Activated T-helper 1 cell treated with anti-CD3 and anti-CD28 coated beads, Interleukin-12 subunit alpha, Interleukin-12 subunit beta, Interleukin-2, Interleukin-4 antibody, amounts not matched to agents 30 ng/mL and 10 ng/mL and 1 ng/mL, durations not matched to agents 14 hours and 24 hours and 36 hours (primary cell): Measurements from ENCODE around the gene CHST6. TPM values are rescaled to one million over a fixed set of nuclear protein-coding genes. Genes with fewer than 3 reads are reported as not detected.
"Not testable (repeated sequence)": the region's sequence is repeated elsewhere in the genome, so short reads cannot be mapped to it uniquely, and the experiment has no call there.

Experiments
- DNase-seq: peaks from one replicate; pipeline ENCODE4 v3.0.0; 2021; ENCODE audit warnings: low spot score
- H3K27ac Mint-ChIP-seq: one replicate; pipeline ENCODE4 v1.8.0; 2021; ENCODE audit warnings: mild to moderate bottlenecking, mixed read lengths
- H3K27me3 Mint-ChIP-seq: one replicate; pipeline ENCODE4 v1.8.0; 2022; ENCODE audit warnings: mild to moderate bottlenecking, moderate library complexity, mixed read lengths; ENCODE audit not compliant: insufficient read depth
- H3K36me3 Mint-ChIP-seq: one replicate; pipeline ENCODE4 v1.8.0; 2021; ENCODE audit warnings: low read depth, mixed read lengths
- H3K4me1 Mint-ChIP-seq: one replicate; pipeline ENCODE4 v1.8.0; 2021; ENCODE audit warnings: low read depth, mixed read lengths
- H3K4me3 Mint-ChIP-seq: one replicate; pipeline ENCODE4 v1.8.0; 2021; ENCODE audit warnings: mild to moderate bottlenecking, moderate library complexity, mixed read lengths
- H3K9me3 Mint-ChIP-seq: one replicate; pipeline ENCODE4 v1.8.0; 2021; ENCODE audit warnings: mixed read lengths
- intact Hi-C: fragments of 100-400 bp; cut with micrococcal nuclease; formaldehyde crosslinking; loops from one replicate; pipeline ENCODE4 v1.15.1; 2024
- total RNA-seq: library from RNA; stranded (reverse); gene quantifications from 2 replicates; pipeline ENCODE4 v1.2.3, GENCODE V29; 2022

CHST6 gene
- total RNA-seq, 1 donor from 2014 or later, result not detected

- no peak overlapping the region for H3K4me3 Mint-ChIP-seq
- H3K36me3 Mint-ChIP-seq, result no peaks in the 10 kb centered on the region
Observed at GRCh38 chr16:75478480-75479345, 16.5 kb downstream of the CHST6 start.

GRCh38 chr16:75477680-75478473, 17.4 kb downstream of the CHST6 start:
- Mint-ChIP-seq H3K4me1 (no peaks in the 10 kb centered on the region), H3K4me3 (no peak overlapping the region), H3K27me3 (peaks cover 2% of the 10 kb centered on the region), H3K27ac (no peak overlapping the region), H3K36me3 (no peaks in the 10 kb centered on the region), H3K9me3 (no peaks in the 10 kb centered on the region)
- DNase-seq, result no peak
- intact Hi-C loops, result no loop called here

More at GRCh38 chr16:75478480-75479345, 16.5 kb downstream of the CHST6 start:
- H3K27ac Mint-ChIP-seq, result no peak overlapping the region
- DNase-seq, result no peak
- H3K27me3 Mint-ChIP-seq, result peaks cover 2% of the 10 kb centered on the region
- intact Hi-C loops, result no loop called here
- no peaks in the 10 kb centered on the region for H3K4me1 Mint-ChIP-seq
- no peaks in the 10 kb centered on the region for H3K9me3 Mint-ChIP-seq

- intact Hi-C loops, result no loop called here
Observed at GRCh38 chr16:75476817-75477216, 18.4 kb downstream of the CHST6 start.

GRCh38 chr16:75475420-75475847, 19.8 kb downstream of the CHST6 start:
- no peak overlapping the region for H3K4me3 Mint-ChIP-seq
- intact Hi-C loops, result no loop called here

More at GRCh38 chr16:75476817-75477216, 18.4 kb downstream of the CHST6 start:
- H3K27ac Mint-ChIP-seq, result no peak overlapping the region
- H3K36me3 Mint-ChIP-seq, result no peaks in the 10 kb centered on the region
- no peak for DNase-seq
- H3K27me3 Mint-ChIP-seq, result peaks cover 2% of the 10 kb centered on the region
- H3K9me3 Mint-ChIP-seq, result no peaks in the 10 kb centered on the region
- no peak overlapping the region for H3K4me3 Mint-ChIP-seq
- no peaks in the 10 kb centered on the region for H3K4me1 Mint-ChIP-seq

GRCh38 chr16:75472908-75473877, 22.0 kb downstream of the CHST6 start:
- Mint-ChIP-seq H3K4me3 (no peak overlapping the region), H3K4me1 (no peaks in the 10 kb centered on the region), H3K27ac (no peak overlapping the region), H3K27me3 (peaks cover 2% of the 10 kb centered on the region), H3K9me3 (no peaks in the 10 kb centered on the region), H3K36me3 (no peaks in the 10 kb centered on the region)
- DNase-seq, result no peak
- intact Hi-C loops, result no loop called here

More at GRCh38 chr16:75475420-75475847, 19.8 kb downstream of the CHST6 start:
- Mint-ChIP-seq H3K27ac (no peak overlapping the region), H3K4me1 (no peaks in the 10 kb centered on the region), H3K9me3 (no peaks in the 10 kb centered on the region), H3K27me3 (peaks cover 2% of the 10 kb centered on the region), H3K36me3 (no peaks in the 10 kb centered on the region)
- DNase-seq, result no peak

GRCh38 chr16:75471723-75472633, 23.3 kb downstream of the CHST6 start:
- no peak for DNase-seq
- intact Hi-C loops, result loop anchor here (1.0 kb wide), 1 partner anchor 292 kb away; no protein-coding TSS in a partner anchor
- Mint-ChIP-seq H3K4me1 (no peaks in the 10 kb centered on the region), H3K27ac (no peak overlapping the region), H3K9me3 (no peaks in the 10 kb centered on the region), H3K36me3 (no peaks in the 10 kb centered on the region), H3K4me3 (no peak overlapping the region), H3K27me3 (peaks cover 5% of the 10 kb centered on the region)

GRCh38 chr16:75466760-75467159, 28.5 kb downstream of the CHST6 start:
- Mint-ChIP-seq H3K9me3 (no peaks in the 10 kb centered on the region), H3K36me3 (peaks cover 2% of the 10 kb centered on the region), H3K4me3 (no peak overlapping the region), H3K27me3 (peaks cover 7% of the 10 kb centered on the region), H3K27ac (no peak overlapping the region), H3K4me1 (peaks cover 27% of the 10 kb centered on the region)
- no peak for DNase-seq
- intact Hi-C loops, result loop anchor here (10.0 kb wide), 2 partner anchors 1172 to 1838 kb away; partner anchors contain the start of gene PSMD7

- H3K27me3 Mint-ChIP-seq, result peaks cover 7% of the 10 kb centered on the region
- peak; percentile 99 for DNase-seq
- peaks cover 45% of the 10 kb centered on the region for H3K4me1 Mint-ChIP-seq
- intact Hi-C loops, result loop anchor here (1.0 to 10.0 kb wide), 15 partner anchors 31 to 1840 kb away; partner anchors contain the start of genes ADAT1, CFDP1, GABARAPL2 and KARS1
- peak within 1 kb of the TSS; percentile 95 for H3K27ac Mint-ChIP-seq
- H3K4me3 Mint-ChIP-seq, result peak within 1 kb of the TSS; percentile 94
- no peaks in the 10 kb centered on the region for H3K9me3 Mint-ChIP-seq
- peaks cover 14% of the 10 kb centered on the region for H3K36me3 Mint-ChIP-seq
Observed at GRCh38 chr16:75464122-75464918, 30.9 kb downstream of the CHST6 start, which contains the start of gene TMEM170A. Gene TMEM170A, minus strand, starts transcription at chr16:75464689. Its CDS starts 89 bp downstream, at chr16:75464600.

- Mint-ChIP-seq H3K27ac (peak overlapping the region; percentile 95), H3K4me3 (peak overlapping the region; percentile 94), H3K36me3 (peaks cover 14% of the 10 kb centered on the region), H3K4me1 (peaks cover 45% of the 10 kb centered on the region)
- not testable (repeated sequence) for H3K27me3 Mint-ChIP-seq, H3K9me3 Mint-ChIP-seq, DNase-seq
- intact Hi-C loops, result loop anchor here (1.0 to 10.0 kb wide), 15 partner anchors 30 to 1841 kb away; partner anchors contain the start of genes ADAT1, CFDP1, GABARAPL2 and KARS1
Observed at GRCh38 chr16:75463389-75464121, 31.7 kb downstream of the CHST6 start.

- no peak for DNase-seq
- H3K4me1 Mint-ChIP-seq, result peaks cover 45% of the 10 kb centered on the region
- H3K9me3 Mint-ChIP-seq, result no peaks in the 10 kb centered on the region
- H3K27ac Mint-ChIP-seq, result peak overlapping the region; percentile 95
- H3K4me3 Mint-ChIP-seq, result peak overlapping the region; percentile 94
- peaks cover 14% of the 10 kb centered on the region for H3K36me3 Mint-ChIP-seq
- intact Hi-C loops, result loop anchor here (1.0 to 10.0 kb wide), 4 partner anchors 13 to 1842 kb away; partner anchors contain the start of genes PSMD7 and RFWD3
- peaks cover 7% of the 10 kb centered on the region for H3K27me3 Mint-ChIP-seq
Observed at GRCh38 chr16:75462806-75463205, 32.4 kb downstream of the CHST6 start.
